Stimulated activated memory B cell treated with anti-CD40 and anti-IgM and Interleukin-4, amounts not matched to agents 10 μg/mL and 1 μg/mL and 100 μg/mL, for 72 hours (primary cell): ENCODE results near the gene ZSWIM4.

Experiments
- ATAC-seq: fragments of 150-1000 bp; cut with Tn5 transposase; 2 replicates; pipeline ENCODE4 v1.10.0; 2021
- H3K27ac Mint-ChIP-seq: one replicate; pipeline ENCODE4 v1.8.0; 2022; ENCODE audit warnings: mild to moderate bottlenecking, mixed read lengths
- H3K27me3 Mint-ChIP-seq: one replicate; pipeline ENCODE4 v1.8.0; 2022; ENCODE audit warnings: mixed read lengths
- H3K36me3 Mint-ChIP-seq: one replicate; pipeline ENCODE4 v1.8.0; 2022; ENCODE audit warnings: mixed read lengths
- H3K4me1 Mint-ChIP-seq: one replicate; pipeline ENCODE4 v1.8.0; 2022; ENCODE audit warnings: mixed read lengths
- H3K4me3 Mint-ChIP-seq: one replicate; pipeline ENCODE4 v1.8.0; 2022; ENCODE audit warnings: mild to moderate bottlenecking, moderate library complexity, mixed read lengths
- H3K9me3 Mint-ChIP-seq: one replicate; pipeline ENCODE4 v1.8.0; 2022; ENCODE audit warnings: mixed read lengths

ZSWIM4 gene

GRCh38 chr19:13876834-13877233 lies 81.6 kb downstream of the ZSWIM4 start, which contains the start of gene NANOS3:
Gene NANOS3, plus strand, starts transcription at chr19:13877134. Its CDS starts 115 bp downstream, at chr19:13877249.
- H3K4me1 Mint-ChIP-seq: peaks cover 36% of the 10 kb centered on the region
- no peak for ATAC-seq
- no peaks in the 10 kb centered on the region for H3K36me3 Mint-ChIP-seq
- H3K27me3 Mint-ChIP-seq: peaks cover 42% of the 10 kb centered on the region
- no peak within 1 kb of the TSS for H3K27ac Mint-ChIP-seq
- no peak within 1 kb of the TSS for H3K4me3 Mint-ChIP-seq
- no peaks in the 10 kb centered on the region for H3K9me3 Mint-ChIP-seq

- ATAC-seq: no peak
- H3K36me3 Mint-ChIP-seq: no peaks in the 10 kb centered on the region
- no peak overlapping the region for H3K4me3 Mint-ChIP-seq
- H3K27ac Mint-ChIP-seq: no peak overlapping the region
- peaks cover 37% of the 10 kb centered on the region for H3K27me3 Mint-ChIP-seq
- peaks cover 38% of the 10 kb centered on the region for H3K4me1 Mint-ChIP-seq
- no peaks in the 10 kb centered on the region for H3K9me3 Mint-ChIP-seq
These were observed 82.1 kb downstream of the ZSWIM4 start for GRCh38 chr19:13877303-13877702.

- Mint-ChIP-seq H3K4me1 (peaks cover 32% of the 10 kb centered on the region), H3K4me3 (peak overlapping the region; percentile 8), H3K27me3 (peaks cover 15% of the 10 kb centered on the region), H3K36me3 (no peaks in the 10 kb centered on the region), H3K9me3 (no peaks in the 10 kb centered on the region), H3K27ac (peak overlapping the region; percentile 58)
- ATAC-seq: peak; percentile 94
These were observed 85.1 kb downstream of the ZSWIM4 start for GRCh38 chr19:13880059-13881043.

GRCh38 chr19:13881251-13881691 lies 86.0 kb downstream of the ZSWIM4 start:
- Mint-ChIP-seq H3K27me3 (peaks cover 6% of the 10 kb centered on the region), H3K4me3 (no peak overlapping the region)

More at GRCh38 chr19:13881251-13881691, 86.0 kb downstream of the ZSWIM4 start:
- Mint-ChIP-seq H3K27ac (peak overlapping the region; percentile 58), H3K36me3 (no peaks in the 10 kb centered on the region), H3K4me1 (peaks cover 32% of the 10 kb centered on the region), H3K9me3 (no peaks in the 10 kb centered on the region)
- no peak for ATAC-seq
